HG03064 (cell line): ENCODE data around the gene RAD9B.
"Not testable (repeated sequence)": the region's sequence is repeated elsewhere in the genome, so short reads cannot be mapped to it uniquely, and the experiment has no call there.

ENCODE experiments used
- ATAC-seq: cut with Tn5 transposase; IDR thresholded peaks from one replicate; pipeline ENCODE4 v1.9.1; 2021; ENCODE audit warnings: low read depth; ENCODE audit not compliant: unreplicated experiment

RAD9B gene

GRCh38 chr12:110520876-110521712 is 19.0 kb downstream of the RAD9B start:
- not testable (repeated sequence) for ATAC-seq

GRCh38 chr12:110528277-110528839 is 26.2 kb downstream of the RAD9B start:
- no peak for ATAC-seq

- ATAC-seq: no peak
Measured at GRCh38 chr12:110530511-110530910, 28.4 kb downstream of the RAD9B start.

- ATAC-seq: peak; percentile 84
Measured at GRCh38 chr12:110531741-110532333, 29.7 kb downstream of the RAD9B start.

GRCh38 chr12:110532644-110533043 is 30.5 kb downstream of the RAD9B start:
- ATAC-seq: no peak

GRCh38 chr12:110533607-110534006 is 31.5 kb downstream of the RAD9B start:
- no peak for ATAC-seq

GRCh38 chr12:110534811-110535210 is 32.7 kb downstream of the RAD9B start:
- ATAC-seq: no peak

- no peak for ATAC-seq
Measured at GRCh38 chr12:110536834-110537604, 34.9 kb downstream of the RAD9B start.

- no peak for ATAC-seq
Measured at GRCh38 chr12:110537605-110538409, 35.7 kb downstream of the RAD9B start.

GRCh38 chr12:110538869-110539622 is 36.9 kb downstream of the RAD9B start:
- no peak for ATAC-seq

- no peak for ATAC-seq
Measured at GRCh38 chr12:110540048-110540447, 37.9 kb downstream of the RAD9B start.

GRCh38 chr12:110543252-110543959 is 41.3 kb downstream of the RAD9B start:
- no peak for ATAC-seq

- ATAC-seq: no peak
Measured at GRCh38 chr12:110543965-110544364, 41.8 kb downstream of the RAD9B start.

GRCh38 chr12:110545259-110545658 is 43.1 kb downstream of the RAD9B start:
- not testable (repeated sequence) for ATAC-seq

- ATAC-seq: no peak
Measured at GRCh38 chr12:110545812-110546211, 43.7 kb downstream of the RAD9B start.

GRCh38 chr12:110546339-110546738 is 44.2 kb downstream of the RAD9B start:
- no peak for ATAC-seq

GRCh38 chr12:110547090-110547489 is 45.0 kb downstream of the RAD9B start:
- ATAC-seq: no peak

- ATAC-seq: no peak
Measured at GRCh38 chr12:110548678-110549077, 46.5 kb downstream of the RAD9B start.

GRCh38 chr12:110549716-110550115 is 47.6 kb downstream of the RAD9B start:
- no peak for ATAC-seq
